ENCODE results near the gene MBLAC2. TPM values are rescaled to one million over a fixed set of nuclear protein-coding genes. Genes with fewer than 3 reads are reported as not detected.

The MBLAC2 gene
- total RNA-seq, 1 donor, result 2.9 TPM

- Histone ChIP-seq H3K9me3 (ENCODE audit: low read depth, low read length) (no peaks in the 10 kb centered on the region), H3K4me3 (ENCODE audit: low read length) (peak overlapping the region; percentile 92), H3K27me3 (ENCODE audit: insufficient read depth, low read length) (no peaks in the 10 kb centered on the region)
Measured at GRCh38 chr5:90410178-90410762, 64.3 kb downstream of the MBLAC2 start.

GRCh38 chr5:90409318-90410177 is 65.0 kb downstream of the MBLAC2 start, which contains the start of gene CETN3:
TSS of gene CETN3 (minus strand) at chr5:90409756. CDS start at chr5:90409661, 95 bp downstream.
- Histone ChIP-seq H3K27me3 (ENCODE audit: insufficient read depth, low read length) (no peaks in the 10 kb centered on the region), H3K4me3 (ENCODE audit: low read length) (peak within 1 kb of the TSS; percentile 92), H3K4me1 (ENCODE audit: insufficient read depth, low read length) (peaks cover 11% of the 10 kb centered on the region), H3K9me3 (ENCODE audit: low read depth, low read length) (no peaks in the 10 kb centered on the region)

More at GRCh38 chr5:90410178-90410762, 64.3 kb downstream of the MBLAC2 start:
- H3K4me1 ChIP-seq (ENCODE audit: insufficient read depth, low read length), result peaks cover 11% of the 10 kb centered on the region

- H3K27me3 ChIP-seq (ENCODE audit: insufficient read depth, low read length), result no peaks in the 10 kb centered on the region
- peak overlapping the region; percentile 92 for H3K4me3 ChIP-seq (ENCODE audit: low read length)
- no peaks in the 10 kb centered on the region for H3K9me3 ChIP-seq (ENCODE audit: low read depth, low read length)
- H3K4me1 ChIP-seq (ENCODE audit: insufficient read depth, low read length), result peaks cover 11% of the 10 kb centered on the region
Measured at GRCh38 chr5:90408571-90409317, 65.8 kb downstream of the MBLAC2 start.

Other genes starting within 250 kb of the MBLAC2 start
- 1.8 TPM for gene CETN3, start 65.0 kb downstream of the MBLAC2 start, total RNA-seq
- 1.0 TPM for gene POLR3G, start 93 bp upstream of the MBLAC2 start, total RNA-seq
- 27.3 TPM for gene LYSMD3, start 54.8 kb upstream of the MBLAC2 start, total RNA-seq
- 0.94 TPM for gene ADGRV1, start 84.0 kb upstream of the MBLAC2 start, total RNA-seq